RWPE2 (cell line): Measurements from ENCODE around the gene ST6GALNAC2.

Experiments used
- ATAC-seq: fragments of 200-7000 bp; cut with Tn5 transposase; 3 replicates; pipeline ENCODE4 v1.9.1; 2021; ENCODE audit warnings: low read depth
- DNase-seq: peaks from one replicate; pipeline ENCODE4 v3.0.0-alpha.2; 2020; ENCODE audit warnings: low spot score
- H3K27ac ChIP-seq: fragments of 450-650 bp; 2 replicates; pipeline ENCODE4 v1.5.1; 2017; ENCODE audit warnings: mild to moderate bottlenecking; ENCODE audit not compliant: poor library complexity, severe bottlenecking
- H3K27me3 ChIP-seq: fragments of 250-450 bp; sonication (Bioruptor Pico); 2 replicates; pipeline ENCODE4 v1.5.1; 2021; ENCODE audit warnings: mild to moderate bottlenecking, moderate library complexity; ENCODE audit not compliant: insufficient read depth, poor library complexity, severe bottlenecking
- H3K36me3 ChIP-seq: fragments of 250-450 bp; sonication (Bioruptor Pico); 2 replicates; pipeline ENCODE4 v1.5.1; 2020; ENCODE audit warnings: low read depth, mild to moderate bottlenecking, moderate library complexity
- H3K4me1 ChIP-seq: fragments of 250-450 bp; sonication (Bioruptor Pico); 2 replicates; pipeline ENCODE4 v1.5.1; 2021; ENCODE audit warnings: mild to moderate bottlenecking, moderate library complexity; ENCODE audit not compliant: insufficient read depth, poor library complexity, severe bottlenecking
- H3K4me3 ChIP-seq: fragments of 250-450 bp; sonication (Bioruptor Pico); 2 replicates; pipeline ENCODE4 v1.5.1; 2021; ENCODE audit warnings: mild to moderate bottlenecking, moderate library complexity; ENCODE audit not compliant: severe bottlenecking
- H3K9me3 ChIP-seq: fragments of 250-450 bp; sonication (Bioruptor Pico); 2 replicates; pipeline ENCODE4 v1.5.1; 2021; ENCODE audit warnings: mild to moderate bottlenecking, moderate library complexity; ENCODE audit not compliant: severe bottlenecking
- CTCF ChIP-seq: fragments of 450-650 bp; IDR thresholded peaks from one replicate; pipeline ENCODE4 v1.5.1; 2017; ENCODE audit warnings: mild to moderate bottlenecking, moderate library complexity; ENCODE audit not compliant: poor library complexity, severe bottlenecking

ST6GALNAC2 gene

GRCh38 chr17:76588182-76588581, 2.5 kb upstream of the ST6GALNAC2 start:
- H3K27me3 ChIP-seq, result no peaks in the 10 kb centered on the region
- H3K4me3 ChIP-seq, result no peak overlapping the region
- no peaks in the 10 kb centered on the region for H3K9me3 ChIP-seq

GRCh38 chr17:76586741-76587487, 1.3 kb upstream of the ST6GALNAC2 start:
- TF ChIP-seq CTCF, result no peak
- DNase-seq (no peak), ATAC-seq (no peak)
- Histone ChIP-seq H3K27me3 (no peaks in the 10 kb centered on the region), H3K36me3 (no peaks in the 10 kb centered on the region; the same call in 1 of the 2 replicates), H3K4me3 (no peak overlapping the region), H3K9me3 (no peaks in the 10 kb centered on the region), H3K4me1 (peaks cover 26% of the 10 kb centered on the region), H3K27ac (no peak overlapping the region)

More at GRCh38 chr17:76588182-76588581, 2.5 kb upstream of the ST6GALNAC2 start:
- no peak for ATAC-seq
- DNase-seq, result no peak
- Histone ChIP-seq H3K4me1 (peaks cover 18% of the 10 kb centered on the region), H3K36me3 (peaks cover 2% of the 10 kb centered on the region; the same call in 1 of the 2 replicates), H3K27ac (no peak overlapping the region)
- TF ChIP-seq CTCF, result no peak

- H3K9me3 ChIP-seq, result no peaks in the 10 kb centered on the region
- peak overlapping the region; percentile 88 for H3K27ac ChIP-seq
- TF ChIP-seq CTCF, result no peak
- no peaks in the 10 kb centered on the region; the same call in 1 of the 2 replicates for H3K36me3 ChIP-seq
- ATAC-seq (peak; percentile 26), DNase-seq (no peak)
- no peaks in the 10 kb centered on the region for H3K27me3 ChIP-seq
- peaks cover 44% of the 10 kb centered on the region for H3K4me1 ChIP-seq
- H3K4me3 ChIP-seq, result peak overlapping the region; percentile 84
These were observed 519 bp downstream of the ST6GALNAC2 start for GRCh38 chr17:76585033-76585648.

- no peaks in the 10 kb centered on the region; the same call in 1 of the 2 replicates for H3K36me3 ChIP-seq
- no peaks in the 10 kb centered on the region for H3K9me3 ChIP-seq
- peaks cover 50% of the 10 kb centered on the region for H3K4me1 ChIP-seq
- ATAC-seq, result peak; percentile 2
- peak overlapping the region; percentile 88 for H3K27ac ChIP-seq
- no peak for TF ChIP-seq CTCF
- DNase-seq, result no peak
- no peaks in the 10 kb centered on the region for H3K27me3 ChIP-seq
- H3K4me3 ChIP-seq, result peak overlapping the region; percentile 84
These were observed 1.1 kb downstream of the ST6GALNAC2 start for GRCh38 chr17:76584427-76585032.
